Liver (tissue), 9 donors: ENCODE results near the gene NUBP1. TPM values are rescaled to one million over a fixed set of nuclear protein-coding genes. Genes with fewer than 3 reads are reported as not detected.

Experiments used
- DNase-seq: peaks from one replicate; pipeline ENCODE4 v3.0.0-alpha.2; 2017; ENCODE audit warnings: low spot score
- H3K27ac ChIP-seq, 2 donors: one replicate each; pipeline ENCODE4 v1.7.0; 2013; ENCODE audit warnings: inconsistent platforms in 2 of 2, low read length in 2 of 2, control low read depth in 1 of 2, low read depth in 1 of 2, mild to moderate bottlenecking in 1 of 2
- H3K27me3 ChIP-seq, 4 donors: one replicate each; pipeline versions ENCODE4 v1.6.1 to v1.7.0; 2013; ENCODE audit warnings: low read length in 3 of 4, inconsistent platforms in 1 of 4, mild to moderate bottlenecking in 1 of 4, moderate library complexity in 1 of 4; ENCODE audit not compliant: control insufficient read depth in 4 of 4, insufficient read depth in 4 of 4
- H3K36me3 ChIP-seq, 4 donors: one replicate each; pipeline versions ENCODE4 v1.6.1 to v1.7.0; 2013; ENCODE audit warnings: low read length in 3 of 4, mild to moderate bottlenecking in 3 of 4, low read depth in 1 of 4, moderate library complexity in 1 of 4; ENCODE audit not compliant: control insufficient read depth in 4 of 4, insufficient read depth in 3 of 4
- H3K4me1 ChIP-seq, 4 donors: one replicate each; pipeline versions ENCODE4 v1.6.1 to v1.7.0; 2013; ENCODE audit warnings: low read length in 3 of 4, mild to moderate bottlenecking in 3 of 4, moderate library complexity in 1 of 4; ENCODE audit not compliant: control insufficient read depth in 4 of 4, insufficient read depth in 4 of 4
- H3K4me3 ChIP-seq, 3 donors: one replicate each; pipeline versions ENCODE4 v1.6.1 to v1.7.0; 2013; ENCODE audit warnings: low read length in 3 of 3, control low read depth in 1 of 3, low read depth in 1 of 3, mild to moderate bottlenecking in 1 of 3
- H3K9ac ChIP-seq, 2 donors: one replicate each; pipeline ENCODE4 v1.7.0; 2013; ENCODE audit warnings: low read length in 2 of 2, mild to moderate bottlenecking in 2 of 2, moderate library complexity in 2 of 2, control low read depth in 1 of 2, low read depth in 1 of 2
- H3K9me3 ChIP-seq, 4 donors: one replicate each; pipeline versions ENCODE4 v1.6.1 to v1.7.0; 2013; ENCODE audit warnings: low read length in 3 of 4; ENCODE audit not compliant: control insufficient read depth in 4 of 4
- EGR1 ChIP-seq, 2 donors: IDR thresholded peaks; 2 replicates each; pipeline ENCODE4 v1.6.1; 2016 to 2018; ENCODE audit warnings: antibody characterized with exemption in 2 of 2, low read depth in 2 of 2
- FOXA1 ChIP-seq: IDR thresholded peaks from 2 replicates; pipeline ENCODE4 v1.6.1; 2016; ENCODE audit warnings: antibody characterized with exemption
- FOXA2 ChIP-seq: IDR thresholded peaks from 2 replicates; pipeline ENCODE4 v1.6.1; 2016; ENCODE audit warnings: antibody characterized with exemption
- GABPA ChIP-seq, 2 donors: IDR thresholded peaks in 1 of 2; conservative IDR thresholded peaks in 1 of 2; 2 replicates each; pipeline ENCODE4 v1.6.1; 2016; ENCODE audit warnings: antibody characterized with exemption in 2 of 2, mild to moderate bottlenecking in 1 of 2, moderate library complexity in 1 of 2
- HNF4G ChIP-seq: IDR thresholded peaks from 2 replicates; pipeline ENCODE4 v1.6.1; 2016; ENCODE audit warnings: antibody characterized with exemption
- JUND ChIP-seq, 2 donors: IDR thresholded peaks; 2 replicates each; pipeline ENCODE4 v1.6.1; 2016; ENCODE audit warnings: antibody characterized with exemption in 2 of 2
- NR2F2 ChIP-seq: IDR thresholded peaks from 2 replicates; pipeline ENCODE4 v1.6.1; 2016; ENCODE audit warnings: antibody characterized with exemption
- RAD21 ChIP-seq, 2 donors: IDR thresholded peaks; 2 replicates each; pipeline ENCODE4 v1.6.1; 2016; ENCODE audit warnings: antibody characterized with exemption in 2 of 2, mild to moderate bottlenecking in 2 of 2
- REST ChIP-seq: IDR thresholded peaks from 2 replicates; pipeline ENCODE4 v1.6.1; 2016; ENCODE audit warnings: antibody characterized with exemption, mild to moderate bottlenecking
- RXRA ChIP-seq, 2 donors: IDR thresholded peaks; 2 replicates each; pipeline ENCODE4 v1.6.1; 2017 to 2018; ENCODE audit warnings: antibody characterized with exemption in 2 of 2, mild to moderate bottlenecking in 1 of 2
- SP1 ChIP-seq: IDR thresholded peaks from 2 replicates; pipeline ENCODE4 v1.6.1; 2018; ENCODE audit warnings: antibody characterized with exemption, mild to moderate bottlenecking
- TAF1 ChIP-seq: conservative IDR thresholded peaks from 2 replicates; pipeline ENCODE4 v1.6.1; 2016; ENCODE audit warnings: antibody characterized with exemption, mild to moderate bottlenecking
- YY1 ChIP-seq: IDR thresholded peaks from 2 replicates; pipeline ENCODE4 v1.6.1; 2016; ENCODE audit warnings: antibody characterized with exemption, mild to moderate bottlenecking
- ZBTB33 ChIP-seq: IDR thresholded peaks from 2 replicates; pipeline ENCODE4 v1.6.1; 2016; ENCODE audit warnings: antibody characterized with exemption
- WGBS: extraction: QIAGEN DNeasy Blood & Tissue Kit; methylation state at CpG from one replicate; pipeline ENCODE4 v1.1.7; 2013; 5-methylcytosine and 5-hydroxymethylcytosine counted together
- polyA plus RNA-seq, 2 donors: library from polyadenylated mRNA; stranded (reverse) in 1 of 2; unstranded in 1 of 2; fragments of 200-250 nt in 1 of 2; fragments of >200 nt in 1 of 2; fragmentation: Nextera tagmentation in 1 of 2; extraction: Ambion mirVana in 1 of 2; gene quantifications; one replicate each; pipeline versions ENCODE4 v1.2.1 to v1.2.3, GENCODE V29; 2013 to 2015
- total RNA-seq, 2 donors: library from RNA; depleted of rRNA; stranded (reverse); fragments of >200 nt; gene quantifications; one replicate each; pipeline ENCODE4 v1.2.3, GENCODE V29; 2014
- TF ChIP-seq, protein P1 (sequence below): IDR thresholded peaks from 2 replicates; pipeline ENCODE4 v1.6.1; 2016; ENCODE audit warnings: antibody characterized with exemption
- TF ChIP-seq, protein P2 (sequence below): IDR thresholded peaks from 2 replicates; pipeline ENCODE4 v1.6.1; 2016; ENCODE audit warnings: antibody characterized with exemption
- donor health status: healthy.
- donor health status: healthy.
- donor health status: healthy.
- donor health status: healthy.
- donor health status: healthy.

The NUBP1 gene
- total and polyA plus RNA-seq, 4 donors, result 16.6 to 22.5 (median 20.3) TPM

- no peak for DNase-seq
Measured at GRCh38 chr16:10752843-10753523, 9.3 kb downstream of the NUBP1 start.

More at GRCh38 chr16:10752843-10753523, 9.3 kb downstream of the NUBP1 start:
- no peak overlapping the region for H3K9ac ChIP-seq
- no peaks in the 10 kb centered on the region for H3K27me3 ChIP-seq
- no peak for TF ChIP-seq RAD21 (IDR thresholded peaks at IDR 0.05)
- TF ChIP-seq ZBTB33, result no peak
- TF ChIP-seq, protein P1, sequence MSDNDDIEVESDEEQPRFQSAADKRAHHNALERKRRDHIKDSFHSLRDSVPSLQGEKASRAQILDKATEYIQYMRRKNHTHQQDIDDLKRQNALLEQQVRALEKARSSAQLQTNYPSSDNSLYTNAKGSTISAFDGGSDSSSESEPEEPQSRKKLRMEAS, result no peak
- TF ChIP-seq YY1, result no peak
- TF ChIP-seq JUND (IDR thresholded peaks at IDR 0.05), result no peak
- no peak for TF ChIP-seq TAF1
- TF ChIP-seq EGR1 (IDR thresholded peaks at IDR 0.05; ENCODE audit: low read depth in 2 of 2), result no peak
- no peak for TF ChIP-seq REST
- no peak for TF ChIP-seq RXRA (IDR thresholded peaks at IDR 0.05)
- TF ChIP-seq HNF4G, result no peak
- no peak for TF ChIP-seq SP1
- no peak for TF ChIP-seq FOXA1
- no peak for TF ChIP-seq FOXA2
- TF ChIP-seq, protein P2, sequence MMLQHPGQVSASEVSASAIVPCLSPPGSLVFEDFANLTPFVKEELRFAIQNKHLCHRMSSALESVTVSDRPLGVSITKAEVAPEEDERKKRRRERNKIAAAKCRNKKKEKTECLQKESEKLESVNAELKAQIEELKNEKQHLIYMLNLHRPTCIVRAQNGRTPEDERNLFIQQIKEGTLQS, result no peak
- TF ChIP-seq GABPA (IDR thresholded peaks at IDR 0.05 in 1 of 2, conservative IDR thresholded peaks at IDR 0.05 in 1 of 2), result no peak
- no peak for TF ChIP-seq NR2F2
- no peaks in the 10 kb centered on the region for H3K4me1 ChIP-seq
- WGBS, result 91% methylated on average over 10 of the region's 10 CpGs
- H3K27ac ChIP-seq, result no peak overlapping the region
- H3K9me3 ChIP-seq, result no peaks in the 10 kb centered on the region
- H3K36me3 ChIP-seq, result peaks cover 12 to 56% (median 27%) of the 10 kb centered on the region in 4 donors
- no peak overlapping the region for H3K4me3 ChIP-seq
